Heart left ventricle (tissue), 16 donors: ENCODE data around the gene HSPA14. TPM values are rescaled to one million over a fixed set of nuclear protein-coding genes. Genes with fewer than 3 reads are reported as not detected.

ENCODE experiments used
- ATAC-seq, 4 donors: fragments of 200-7000 bp; cut with Tn5 transposase; one replicate each; pipeline ENCODE4 v1.9.1; 2020 to 2022; ENCODE audit warnings: moderate library complexity in 4 of 4, mild to moderate bottlenecking in 3 of 4, moderate number of reproducible peaks in 1 of 4
- DNase-seq, 5 donors: peaks; one replicate each; pipeline ENCODE4 v3.0.0-alpha.2; 2020
- H3K27ac ChIP-seq, 12 donors: fragments of 200-600 bp; sonication (generic) in 4 of 12; one replicate each; pipeline versions ENCODE4 v1.5.0 to v1.8.0; 2016 to 2022; ENCODE audit warnings: mild to moderate bottlenecking in 2 of 12
- H3K27me3 ChIP-seq, 9 donors: fragments of 200-600 bp; sonication (generic) in 2 of 9; one replicate each; pipeline versions ENCODE4 v1.5.1 to v1.8.0; 2016 to 2022; ENCODE audit warnings: mild to moderate bottlenecking in 3 of 9
- H3K36me3 ChIP-seq, 9 donors: fragments of 200-600 bp; sonication (generic) in 2 of 9; one replicate each; pipeline versions ENCODE4 v1.5.0 to v1.8.0; 2018 to 2022; ENCODE audit warnings: mild to moderate bottlenecking in 2 of 9
- H3K4me1 ChIP-seq, 12 donors: fragments of 200-600 bp; sonication (generic) in 4 of 12; one replicate each; pipeline versions ENCODE4 v1.5.0 to v1.8.0; 2016 to 2022; ENCODE audit warnings: mild to moderate bottlenecking in 3 of 12
- H3K4me3 ChIP-seq, 12 donors: fragments of 200-600 bp; sonication (generic) in 4 of 12; one replicate each; pipeline versions ENCODE4 v1.5.0 to v1.8.0; 2017 to 2022; ENCODE audit warnings: mild to moderate bottlenecking in 9 of 12, moderate library complexity in 4 of 12
- H3K9me3 ChIP-seq, 12 donors: fragments of 200-600 bp; sonication (generic) in 4 of 12; one replicate each; pipeline versions ENCODE4 v1.5.0 to v1.8.0; 2016 to 2022; ENCODE audit warnings: mild to moderate bottlenecking in 1 of 12
- CTCF ChIP-seq, 12 donors: fragments of 200-600 bp; sonication (generic) in 4 of 12; IDR thresholded peaks; one replicate each; pipeline versions ENCODE4 v1.5.0 to v1.8.0; 2018 to 2022; ENCODE audit warnings: antibody characterized with exemption in 12 of 12, mild to moderate bottlenecking in 5 of 12
- POLR2A ChIP-seq, 2 donors: fragments of 450-650 bp; IDR thresholded peaks; one replicate each; pipeline ENCODE4 v1.6.1; 2017; ENCODE audit warnings: antibody characterized with exemption in 2 of 2, mild to moderate bottlenecking in 2 of 2, moderate library complexity in 2 of 2
- WGBS, 4 donors: extraction: QIAGEN DNeasy Blood & Tissue Kit in 2 of 4; methylation state at CpG; one replicate each; pipeline versions ENCODE4 v1.1.5 to v1.1.7; 2013 to 2018; 5-methylcytosine and 5-hydroxymethylcytosine counted together
- intact Hi-C, 10 donors: fragments of 100-400 bp; cut with DNase I; formaldehyde crosslinking; loops; one replicate each; pipeline versions ENCODE4 v1.11.1 to v1.14.2; 2022
- long read RNA-seq, 3 donors: library from polyadenylated mRNA; unstranded; transcript quantifications; one replicate each; pipeline ENCODE4 v2.0.0, GENCODE V29; 2020 to 2021
- polyA plus RNA-seq, 2 donors: library from polyadenylated mRNA; stranded (reverse); fragments of 200-250 nt; gene quantifications; one replicate each; pipeline ENCODE4 v1.2.3, GENCODE V29; 2013
- total RNA-seq, 9 donors: library from RNA; depleted of rRNA in 2 of 9; stranded (reverse); fragments of >200 nt in 2 of 9; fragmentation: NEBNext Ultra II Directional in 3 of 9; extraction: Animal tissue kit (Norgen Biotek cat#: 25700) in 3 of 9; gene quantifications; one replicate each; pipeline versions ENCODE4 v1.1.0 to v1.2.4, GENCODE V29; 2016 to 2023
- donor health status: ischemic (EF 13 %, LVEDD 7.1; RV severe dilation, severe dysfunction).
- donor health status: healthy with polysubstance abuse.
- donor health status: DM: no; HTN: yes; CAD: no.
- donor health status: DM: no; HTN: no; CAD: no.
- donor health status: ischemic (EF 25% LVEDD 6.9; RV normal size, moderate dysfunction).
- donor health status: ischemic (EF 25% LVEDD 5.7; RV mildly dilated, moderate dysfunction).
- donor health status: healthy.
- donor health status: DM: yes; HTN: yes; CAD: no.
- donor health status: ischemic (EF 35%, LVEDD 5.7; RV mildly dilated, moderate dysfunction).
- donor health status: nonischemic (EF 11% LVEDD 7.7; RV severe dilation, severe dysfunction).
- donor health status: DM: yes; HTN: yes; CAD: no.
- donor health status: PGD.
- donor health status: ischemic (EF 29% LVEDD 5.4; RV normal size, mild dysfunction).
- donor health status: nonischemic (EF 23%, LVEDD 6.1; RV moderate dilation, normal function).

HSPA14 gene, protein sequence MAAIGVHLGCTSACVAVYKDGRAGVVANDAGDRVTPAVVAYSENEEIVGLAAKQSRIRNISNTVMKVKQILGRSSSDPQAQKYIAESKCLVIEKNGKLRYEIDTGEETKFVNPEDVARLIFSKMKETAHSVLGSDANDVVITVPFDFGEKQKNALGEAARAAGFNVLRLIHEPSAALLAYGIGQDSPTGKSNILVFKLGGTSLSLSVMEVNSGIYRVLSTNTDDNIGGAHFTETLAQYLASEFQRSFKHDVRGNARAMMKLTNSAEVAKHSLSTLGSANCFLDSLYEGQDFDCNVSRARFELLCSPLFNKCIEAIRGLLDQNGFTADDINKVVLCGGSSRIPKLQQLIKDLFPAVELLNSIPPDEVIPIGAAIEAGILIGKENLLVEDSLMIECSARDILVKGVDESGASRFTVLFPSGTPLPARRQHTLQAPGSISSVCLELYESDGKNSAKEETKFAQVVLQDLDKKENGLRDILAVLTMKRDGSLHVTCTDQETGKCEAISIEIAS
- total RNA-seq = 10 to 100 TPM in 1 of 9 donors, 1 to 10 TPM in 8; 6.2 to 11.1 (median 8.3) TPM
- polyA plus RNA-seq = 10 to 100 TPM in 1 of 2 donors, 1 to 10 TPM in 1; 6.8 to 16.9 TPM
- long read RNA-seq, donor 1, transcript HSPA14-201 (14 exons, 1,904 nt) = major isoform, 19 of 23 reads
- long read RNA-seq, donor 1, partial matches to known transcripts = 1 of 23 reads
- long read RNA-seq, donor 1, other reads (novel, unspliced or antisense) = 2 of 23 reads
- long read RNA-seq, donor 2, transcript HSPA14-201 (14 exons, 1,904 nt) = major isoform, 40 of 75 reads
- long read RNA-seq, donor 2, partial matches to known transcripts = 34 of 75 reads
- long read RNA-seq, donor 2, other reads (novel, unspliced or antisense) = 1 of 75 reads
- long read RNA-seq, donor 3, transcript HSPA14-201 (14 exons, 1,904 nt) = major isoform, 21 of 22 reads
- long read RNA-seq, donor 3, partial matches to known transcripts = 1 of 22 reads
- long read RNA-seq, donor 3, other reads (novel, unspliced or antisense) = 0 of 22 reads

DNA sequence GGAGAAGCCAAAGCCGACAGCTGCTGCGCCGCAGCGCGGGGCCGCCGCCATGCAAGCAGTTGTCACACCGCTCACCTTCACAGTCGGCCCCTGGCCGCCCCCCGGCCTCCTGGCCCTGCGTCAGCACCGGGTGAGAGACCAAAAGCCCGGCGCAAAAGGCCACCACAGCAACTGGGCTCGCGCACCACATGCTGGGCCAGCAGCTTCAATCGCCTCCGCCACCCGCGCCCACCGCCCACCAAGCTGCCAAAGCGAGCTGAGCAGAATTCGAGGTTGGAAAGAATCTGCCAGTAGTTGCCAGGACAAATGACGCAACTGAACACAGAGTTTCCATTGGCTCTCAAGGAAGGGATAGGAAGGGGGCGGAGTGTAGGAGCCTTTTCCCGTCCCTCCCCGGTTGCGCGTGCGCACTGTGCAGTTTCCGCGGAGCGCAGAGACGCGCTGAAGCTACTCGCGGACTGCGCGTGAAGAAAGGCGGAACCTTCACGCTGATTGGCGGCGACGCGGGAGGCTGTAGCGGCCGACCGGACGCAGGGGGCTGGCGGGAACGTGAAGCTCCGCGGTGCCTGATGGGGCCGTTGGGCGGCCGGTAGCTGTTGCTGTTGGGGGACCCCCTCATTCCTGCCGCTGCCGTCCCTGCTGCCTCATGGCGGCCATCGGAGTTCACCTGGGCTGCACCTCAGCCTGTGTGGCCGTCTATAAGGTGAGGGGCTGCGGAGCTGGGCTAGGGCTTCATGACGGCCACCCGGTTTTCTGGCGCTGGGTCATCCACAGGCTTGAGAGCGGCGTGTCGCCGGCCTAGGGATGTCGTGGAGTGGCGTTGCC is at the start of gene HSPA14, which contains the start of the genes CDNF and MSANTD7:
Gene HSPA14 (plus strand): TSS at position 550 of the 825 bp plus-strand sequence. CDS start 97 bp downstream, at position 647.
Gene CDNF (minus strand): TSS at position 281 of the 825 bp plus-strand sequence. CDS start 91 bp downstream, at position 190.
Gene MSANTD7 (plus strand): TSS at position 550 of the 825 bp plus-strand sequence. CDS start 3,979 bp downstream, outside the sequence.
- TF ChIP-seq POLR2A (IDR thresholded peaks at IDR 0.05) (peak; percentile 28 to 87), CTCF (IDR thresholded peaks at IDR 0.05) (peak in 1 of 12 donors; percentile 12)
- intact Hi-C loops = loop anchor here in 8 of 10 donors (1.0 to 10.0 kb wide), 9 partner anchors 39 to 236 kb away; partner anchors contain the start of genes SUV39H2 (in 5 of the 8), MEIG1 (in 3 of the 8) and DCLRE1C (in 2 of the 8)
- H3K36me3 ChIP-seq = peaks cover 0 to 33% (median 30%) of the 10 kb centered on the region in 9 donors
- peak within 1 kb of the TSS; percentile 94 to 99 (median 97) for H3K27ac ChIP-seq
- peaks cover 5 to 26% (median 17%) of the 10 kb centered on the region in 12 donors for H3K4me1 ChIP-seq
- H3K27me3 ChIP-seq = no peaks in the 10 kb centered on the region
- WGBS, 4 donors = 0 to 1% (median 0%) methylated on average over 27 to 72 of the region's 72 CpGs
- ATAC-seq (peak; percentile 99), DNase-seq (peak; percentile 99 to 100 (median 100))
- H3K4me3 ChIP-seq = peak within 1 kb of the TSS; percentile 73 to 99 (median 94)
- no peaks in the 10 kb centered on the region for H3K9me3 ChIP-seq

DNA sequence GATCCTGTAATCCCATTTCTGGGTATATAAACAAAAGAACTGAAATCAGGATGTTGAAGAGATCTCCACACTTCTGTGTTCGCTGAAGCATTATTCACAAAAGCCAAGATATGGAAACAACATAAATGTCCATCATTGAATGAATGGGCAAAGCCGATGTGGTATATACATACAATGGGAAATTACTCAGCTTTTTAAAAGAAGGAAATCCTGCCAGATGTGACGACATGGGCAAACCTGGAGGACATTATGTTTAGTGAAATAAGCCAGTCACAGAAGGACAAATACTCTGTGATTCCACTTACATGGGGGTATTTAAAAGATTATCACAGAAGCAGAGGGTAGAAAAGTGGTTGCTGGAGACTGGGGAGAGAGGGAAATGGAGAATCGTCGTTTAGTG is 39.5 kb upstream of the HSPA14 start:
- Histone ChIP-seq H3K27me3 (no peaks in the 10 kb centered on the region), H3K27ac (no peak overlapping the region), H3K9me3 (peaks cover 0 to 3% (median 0%) of the 10 kb centered on the region in 12 donors), H3K4me3 (no peak overlapping the region), H3K36me3 (no peaks in the 10 kb centered on the region), H3K4me1 (no peaks in the 10 kb centered on the region)
- intact Hi-C loops = no loop called here
- no peak for TF ChIP-seq POLR2A (IDR thresholded peaks at IDR 0.05)
- TF ChIP-seq CTCF (IDR thresholded peaks at IDR 0.05) = no peak
- DNase-seq = no peak
- no peak for ATAC-seq
- WGBS, 4 donors = 30 to 50% (median 45%) methylated on average over 5 of the region's 5 CpGs

DNA sequence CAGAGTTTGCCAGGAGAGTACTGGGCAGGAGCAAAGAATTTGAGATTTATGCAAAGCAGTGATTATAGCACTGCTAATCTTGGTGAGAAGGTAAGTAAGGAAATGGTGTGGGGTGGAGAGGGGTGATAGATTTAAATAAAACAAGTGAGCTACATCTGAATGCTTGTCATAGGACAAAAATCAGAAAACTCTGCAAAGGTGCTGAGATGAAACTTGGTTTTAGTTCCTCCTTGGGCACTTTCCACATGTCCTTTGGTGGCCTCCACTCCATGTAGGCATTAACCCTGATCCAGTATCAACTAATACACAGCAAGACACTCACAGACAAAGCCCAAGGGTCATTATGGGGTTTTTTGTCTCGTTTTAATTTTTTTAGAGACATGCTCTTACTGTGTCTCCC is 37.7 kb upstream of the HSPA14 start:
- DNase-seq (no peak), ATAC-seq (no peak)
- whole genome bisulfite sequencing, 4 donors = 32 to 71% (median 55%) methylated on average over 1 of the region's 1 CpG
- Histone ChIP-seq H3K4me3 (no peak overlapping the region), H3K36me3 (no peaks in the 10 kb centered on the region), H3K27me3 (no peaks in the 10 kb centered on the region), H3K27ac (no peak overlapping the region), H3K9me3 (peaks cover 0 to 3% (median 0%) of the 10 kb centered on the region in 12 donors), H3K4me1 (no peaks in the 10 kb centered on the region)
- intact Hi-C loops = no loop called here
- no peak for TF ChIP-seq POLR2A (IDR thresholded peaks at IDR 0.05)
- no peak for TF ChIP-seq CTCF (IDR thresholded peaks at IDR 0.05)
